Mesendoderm (in vitro differentiated cells): Measurements from ENCODE around the gene KCND2.
A peak's percentile ranks its signal among the peaks of the same experiment; 100 is the strongest.

Experiments
- DNase-seq: peaks from one replicate; pipeline ENCODE4 v3.0.0; 2013
- H2AK5ac ChIP-seq: 2 replicates; pipeline ENCODE4 v1.6.1; 2013; ENCODE audit warnings: low read length, inconsistent platforms
- H2BK120ac ChIP-seq: 2 replicates; pipeline ENCODE4 v1.6.1; 2013; ENCODE audit warnings: low read depth, mild to moderate bottlenecking, low read length, moderate library complexity, mixed read lengths
- H2BK15ac ChIP-seq: replicated peaks from 2 replicates; pipeline ENCODE4 v1.6.1; 2013; ENCODE audit warnings: low read depth, mild to moderate bottlenecking, moderate library complexity
- H2BK5ac ChIP-seq: 2 replicates; pipeline ENCODE4 v1.6.1; 2013; ENCODE audit warnings: low read length, inconsistent platforms
- H3K18ac ChIP-seq: 2 replicates; pipeline ENCODE4 v1.6.1; 2013; ENCODE audit warnings: mild to moderate bottlenecking, low read length, mixed read lengths
- H3K23ac ChIP-seq: one replicate; pipeline ENCODE4 v1.6.1; 2013; ENCODE audit warnings: low read length
- H3K27ac ChIP-seq: 2 replicates; pipeline ENCODE4 v1.5.1; 2013; ENCODE audit warnings: low read depth, mild to moderate bottlenecking, inconsistent platforms, low read length, moderate library complexity
- H3K27me3 ChIP-seq: 2 replicates; pipeline ENCODE4 v1.6.1; 2013; ENCODE audit warnings: low read length, control low read depth, mild to moderate bottlenecking, inconsistent platforms; ENCODE audit not compliant: insufficient read depth, poor library complexity
- H3K36me3 ChIP-seq: 2 replicates; pipeline ENCODE4 v1.6.1; 2013; ENCODE audit warnings: low read length, inconsistent platforms; ENCODE audit not compliant: control insufficient read depth, insufficient read depth
- H3K4ac ChIP-seq: one replicate; pipeline ENCODE4 v1.6.1; 2013; ENCODE audit warnings: low read depth, mild to moderate bottlenecking, low read length, moderate library complexity
- H3K4me1 ChIP-seq: 2 replicates; pipeline ENCODE4 v1.6.1; 2013; ENCODE audit warnings: low read depth, low read length, inconsistent platforms; ENCODE audit not compliant: control insufficient read depth
- H3K4me2 ChIP-seq: 2 replicates; pipeline ENCODE4 v1.6.1; 2013; ENCODE audit warnings: low read length
- H3K4me3 ChIP-seq: 2 replicates; pipeline ENCODE4 v1.5.1; 2013; ENCODE audit warnings: mild to moderate bottlenecking, low read length
- H3K56ac ChIP-seq: one replicate; pipeline ENCODE4 v1.6.1; 2013; ENCODE audit warnings: low read length
- H3K79me1 ChIP-seq: 2 replicates; pipeline ENCODE4 v1.6.1; 2013; ENCODE audit warnings: low read length, inconsistent platforms
- H3K79me2 ChIP-seq: 2 replicates; pipeline ENCODE4 v1.6.1; 2013; ENCODE audit warnings: mild to moderate bottlenecking, low read length; ENCODE audit not compliant: control insufficient read depth, insufficient read depth
- H3K9ac ChIP-seq: 2 replicates; pipeline ENCODE4 v1.6.1; 2013; ENCODE audit warnings: low read length, inconsistent platforms
- H4K5ac ChIP-seq: one replicate; pipeline ENCODE4 v1.6.1; 2013; ENCODE audit warnings: low read length
- H4K8ac ChIP-seq: one replicate; pipeline ENCODE4 v1.6.1; 2013; ENCODE audit warnings: low read depth, mild to moderate bottlenecking, control low read depth, low read length, moderate library complexity
- WGBS: extraction: QIAGEN DNeasy Blood & Tissue Kit; methylation state at CpG from one replicate; pipeline ENCODE4 v1.1.7; 2013; ENCODE audit warnings: low lambda C conversion rate, missing lambda C conversion rate; ENCODE audit not compliant: insufficient coverage; ENCODE audit errors: extremely low coverage; 5-methylcytosine and 5-hydroxymethylcytosine counted together

Gene KCND2

DNA sequence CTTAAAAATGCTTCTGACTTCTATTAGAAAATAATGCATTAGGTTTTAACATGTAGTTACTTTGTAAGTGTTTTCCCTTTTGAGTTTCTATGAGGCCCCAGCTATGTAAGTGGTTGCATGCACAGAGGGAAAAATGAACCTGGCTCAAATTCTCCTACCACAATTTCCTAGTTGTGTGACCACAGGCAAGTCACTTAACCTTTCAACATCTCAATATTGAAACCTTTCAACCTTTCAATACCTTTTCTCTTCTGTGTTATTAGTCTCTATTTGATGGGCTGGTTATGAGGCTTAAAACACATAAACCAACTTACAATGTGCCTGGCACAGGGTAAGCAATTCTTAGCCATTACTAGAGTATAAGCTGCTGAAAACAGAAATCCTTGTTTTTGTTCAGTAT, 203.0 kb downstream of the KCND2 start:
- Histone ChIP-seq H3K79me2 (no peaks in the 10 kb centered on the region), H3K4me2 (no peak overlapping the region), H3K18ac (no peak overlapping the region), H3K27me3 (no peaks in the 10 kb centered on the region), H3K4ac (no peak overlapping the region), H3K79me1 (no peaks in the 10 kb centered on the region), H3K23ac (no peak overlapping the region), H3K4me3 (no peak overlapping the region), H3K56ac (no peak overlapping the region), H3K9ac (no peak overlapping the region), H4K5ac (no peak overlapping the region), H3K27ac (no peak overlapping the region), H2AK5ac (no peak overlapping the region), H4K8ac (no peak overlapping the region), H3K36me3 (no peaks in the 10 kb centered on the region), H2BK120ac (no peak overlapping the region), H2BK15ac (no peak overlapping the region), H3K4me1 (no peaks in the 10 kb centered on the region), H2BK5ac (no peak overlapping the region)
- no peak for DNase-seq

DNA sequence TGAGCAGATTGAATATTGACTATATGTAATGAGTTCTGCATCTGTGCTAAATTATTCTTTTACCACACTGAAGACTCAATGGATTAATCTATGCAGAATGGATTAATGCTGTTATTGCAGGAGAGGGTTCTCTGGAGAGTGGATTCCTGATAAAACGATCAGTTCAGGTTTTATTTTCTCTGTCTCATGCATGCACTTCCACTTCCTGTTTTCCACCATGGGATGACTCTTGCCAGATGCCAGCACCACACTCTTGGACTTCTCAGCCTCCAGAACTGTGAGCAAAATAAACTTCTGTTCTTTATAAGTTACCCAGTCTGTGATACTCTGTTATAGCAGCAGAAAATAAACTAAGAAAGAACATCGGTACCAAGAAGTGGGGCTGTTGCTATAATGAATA, 207.5 kb downstream of the KCND2 start:
- H4K5ac ChIP-seq, result no peak overlapping the region
- whole genome bisulfite sequencing, result no CpG with 5 or more reads among the region's 2 CpGs
- no peak overlapping the region for H2BK120ac ChIP-seq
- H3K9ac ChIP-seq, result no peak overlapping the region
- DNase-seq, result no peak
- no peaks in the 10 kb centered on the region for H3K79me2 ChIP-seq
- no peak overlapping the region for H3K56ac ChIP-seq
- no peaks in the 10 kb centered on the region for H3K4me1 ChIP-seq
- H3K4me2 ChIP-seq, result no peak overlapping the region
- H2BK5ac ChIP-seq, result no peak overlapping the region
- no peak overlapping the region for H4K8ac ChIP-seq
- no peak overlapping the region for H3K23ac ChIP-seq
- no peak overlapping the region for H2AK5ac ChIP-seq
- no peak overlapping the region for H3K18ac ChIP-seq
- H3K36me3 ChIP-seq, result no peaks in the 10 kb centered on the region
- H3K4ac ChIP-seq, result no peak overlapping the region
- no peak overlapping the region for H3K27ac ChIP-seq
- no peak overlapping the region for H2BK15ac ChIP-seq
- H3K27me3 ChIP-seq, result no peaks in the 10 kb centered on the region
- no peak overlapping the region for H3K4me3 ChIP-seq
- H3K79me1 ChIP-seq, result no peaks in the 10 kb centered on the region

DNA sequence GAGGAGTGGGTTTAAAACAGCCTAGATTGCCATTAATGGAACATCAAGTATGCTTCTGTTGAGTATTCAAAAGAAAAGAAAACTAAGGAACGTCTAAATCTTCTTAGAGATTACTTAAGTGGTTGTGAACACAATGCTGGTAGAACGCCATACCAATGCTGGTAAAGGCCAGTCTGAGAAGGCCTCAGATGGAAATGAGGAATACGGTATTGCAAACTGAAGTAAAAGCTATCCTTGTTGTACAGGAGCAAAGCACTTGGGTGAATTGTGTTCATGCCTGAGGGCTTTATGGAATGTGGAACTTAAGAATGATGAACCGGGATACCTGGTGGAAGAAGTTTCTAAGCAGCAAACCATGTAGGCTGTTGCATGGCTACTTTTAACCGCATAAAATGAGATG, 208.0 kb downstream of the KCND2 start:
- no peak overlapping the region for H3K4me2 ChIP-seq
- DNase-seq, result no peak
- H2BK15ac ChIP-seq, result no peak overlapping the region
- no peak overlapping the region for H2AK5ac ChIP-seq
- no peak overlapping the region for H3K9ac ChIP-seq
- no peaks in the 10 kb centered on the region for H3K79me1 ChIP-seq
- no peak overlapping the region for H3K18ac ChIP-seq
- H3K4me3 ChIP-seq, result no peak overlapping the region
- no peaks in the 10 kb centered on the region for H3K79me2 ChIP-seq
- no peak overlapping the region for H3K23ac ChIP-seq
- no peak overlapping the region for H4K8ac ChIP-seq
- no peaks in the 10 kb centered on the region for H3K4me1 ChIP-seq
- no peak overlapping the region for H3K4ac ChIP-seq
- H3K36me3 ChIP-seq, result no peaks in the 10 kb centered on the region
- H3K27me3 ChIP-seq, result no peaks in the 10 kb centered on the region
- H4K5ac ChIP-seq, result no peak overlapping the region
- no CpG with 5 or more reads among the region's 5 CpGs for whole genome bisulfite sequencing
- no peak overlapping the region for H2BK5ac ChIP-seq
- H3K56ac ChIP-seq, result no peak overlapping the region
- H2BK120ac ChIP-seq, result no peak overlapping the region
- H3K27ac ChIP-seq, result no peak overlapping the region

DNA sequence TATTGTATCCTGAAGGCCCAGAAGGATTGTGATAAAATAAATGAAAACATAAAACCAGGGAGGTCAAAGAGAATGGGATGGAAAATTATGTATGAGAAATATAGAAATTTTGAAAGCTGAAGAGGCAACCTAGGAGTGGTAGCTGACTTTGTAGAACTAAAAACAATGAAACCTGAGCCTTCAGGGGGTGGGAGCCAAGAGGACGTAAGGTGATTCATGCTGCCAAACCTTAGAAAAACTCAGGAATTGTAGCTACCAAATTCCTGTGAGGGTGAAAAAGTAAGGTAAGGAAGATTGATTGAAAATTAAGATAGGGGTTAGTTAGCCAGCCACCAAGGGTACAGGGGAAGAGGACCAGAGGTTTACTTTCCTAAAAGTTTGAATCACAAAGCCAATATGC, 213.2 kb downstream of the KCND2 start:
- Histone ChIP-seq H3K4me3 (no peak overlapping the region), H3K4me2 (no peak overlapping the region), H2BK120ac (no peak overlapping the region), H3K27ac (no peak overlapping the region), H3K4me1 (no peaks in the 10 kb centered on the region), H3K23ac (no peak overlapping the region), H4K8ac (no peak overlapping the region), H3K36me3 (no peaks in the 10 kb centered on the region), H3K27me3 (no peaks in the 10 kb centered on the region), H3K79me2 (no peaks in the 10 kb centered on the region), H3K4ac (no peak overlapping the region), H3K18ac (no peak overlapping the region), H3K9ac (no peak overlapping the region), H2BK5ac (no peak overlapping the region), H4K5ac (no peak overlapping the region), H2AK5ac (no peak overlapping the region), H3K56ac (no peak overlapping the region), H2BK15ac (no peak overlapping the region), H3K79me1 (no peaks in the 10 kb centered on the region)
- DNase-seq, result peak; percentile 59
- WGBS, result no CpG with 5 or more reads among the region's 1 CpG

DNA sequence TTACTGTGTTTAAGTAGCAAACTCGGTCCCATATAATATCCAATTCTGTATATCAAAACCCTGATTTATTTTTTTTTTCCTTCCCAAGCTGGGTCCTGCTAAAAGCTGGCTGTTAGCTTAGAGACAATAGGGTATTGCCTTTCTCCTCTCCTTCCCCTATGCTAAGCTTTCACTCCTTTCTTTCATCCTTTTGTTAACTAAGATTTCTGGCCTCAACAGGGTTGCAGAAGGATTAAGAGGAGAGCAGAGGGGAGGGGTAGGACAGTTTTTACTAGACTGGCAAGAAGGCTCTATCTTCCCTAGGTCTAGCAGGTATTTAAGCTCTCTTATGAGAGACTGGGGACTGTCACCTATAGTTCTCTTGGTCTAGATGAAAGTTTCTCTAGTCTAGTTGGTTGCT, 229.2 kb downstream of the KCND2 start:
- Histone ChIP-seq H3K79me2 (no peaks in the 10 kb centered on the region), H3K4ac (no peak overlapping the region), H4K5ac (no peak overlapping the region), H3K23ac (no peak overlapping the region), H3K4me1 (peaks cover 3% of the 10 kb centered on the region), H2BK15ac (no peak overlapping the region), H2BK120ac (no peak overlapping the region), H3K27me3 (no peaks in the 10 kb centered on the region), H2AK5ac (no peak overlapping the region), H3K56ac (no peak overlapping the region), H3K79me1 (no peaks in the 10 kb centered on the region), H3K27ac (no peak overlapping the region), H3K9ac (no peak overlapping the region), H2BK5ac (no peak overlapping the region), H3K18ac (no peak overlapping the region), H3K36me3 (no peaks in the 10 kb centered on the region), H3K4me3 (no peak overlapping the region), H3K4me2 (no peak overlapping the region), H4K8ac (no peak overlapping the region)
- DNase-seq, result peak; percentile 16
- WGBS, result no CpG with 5 or more reads among the region's 1 CpG

DNA sequence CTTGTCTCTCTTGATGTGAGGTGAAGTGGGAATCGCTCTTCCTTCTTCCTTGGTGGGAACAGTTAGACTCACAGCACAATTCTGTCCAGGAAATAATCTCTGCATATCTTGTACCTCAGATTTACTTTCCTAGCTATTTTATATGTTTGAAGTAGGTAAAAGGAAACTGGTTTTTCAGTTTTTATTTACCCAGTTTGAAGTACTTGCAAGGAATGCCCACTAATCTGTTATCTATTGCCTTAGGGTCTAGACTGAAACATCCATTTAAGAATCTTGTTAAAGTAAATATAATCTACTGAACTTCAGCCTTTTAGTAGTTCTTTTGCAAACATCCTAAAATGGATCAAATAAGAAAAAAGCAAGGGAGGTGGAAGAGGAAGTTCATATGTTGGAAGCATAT, 229.8 kb downstream of the KCND2 start:
- H3K4me3 ChIP-seq, result no peak overlapping the region
- no peaks in the 10 kb centered on the region for H3K36me3 ChIP-seq
- H3K23ac ChIP-seq, result no peak overlapping the region
- no peak overlapping the region for H3K56ac ChIP-seq
- no peak overlapping the region for H2BK120ac ChIP-seq
- no peak overlapping the region for H4K5ac ChIP-seq
- H3K4ac ChIP-seq, result no peak overlapping the region
- H2BK5ac ChIP-seq, result no peak overlapping the region
- H3K79me1 ChIP-seq, result no peaks in the 10 kb centered on the region
- H3K27me3 ChIP-seq, result no peaks in the 10 kb centered on the region
- H4K8ac ChIP-seq, result no peak overlapping the region
- no peak overlapping the region for H3K9ac ChIP-seq
- no peaks in the 10 kb centered on the region for H3K79me2 ChIP-seq
- H3K4me2 ChIP-seq, result no peak overlapping the region
- WGBS, result no CpG with 5 or more reads among the region's 1 CpG
- no peak overlapping the region for H3K27ac ChIP-seq
- no peak for DNase-seq
- peaks cover 3% of the 10 kb centered on the region for H3K4me1 ChIP-seq
- H3K18ac ChIP-seq, result no peak overlapping the region
- H2BK15ac ChIP-seq, result no peak overlapping the region
- H2AK5ac ChIP-seq, result no peak overlapping the region
